DLD1 (cell line): ENCODE measurements around the gene HIPK3.
"Not testable (repeated sequence)": the region's sequence is repeated elsewhere in the genome, so short reads cannot be mapped to it uniquely, and the experiment has no call there.

Experiments used
- in situ Hi-C: cut with HindIII; loops from 2 replicates; pipeline ENCODE4 v1.10.0; 2017; ENCODE audit warnings: low sequenced_read_pairs

The HIPK3 gene

DNA sequence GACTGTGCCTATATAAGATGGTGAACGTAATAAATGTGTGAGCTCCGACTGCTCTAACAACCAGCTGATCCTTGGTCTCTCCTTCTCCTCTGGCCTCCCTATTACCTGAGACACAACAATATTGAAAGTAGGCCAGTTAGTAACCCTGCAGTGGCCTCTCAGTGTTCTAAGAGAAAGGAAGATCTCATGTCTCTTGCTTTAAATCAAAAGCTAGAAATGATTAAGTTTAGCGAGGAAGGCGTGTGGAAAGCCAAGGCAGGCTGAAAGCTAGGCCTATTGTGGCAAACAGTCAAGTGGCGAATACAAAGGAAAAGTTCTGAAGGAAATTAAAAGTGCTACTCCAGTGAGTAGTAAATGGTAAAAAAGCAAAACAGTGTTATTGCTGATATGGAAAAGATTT lies 39.5 kb downstream of the HIPK3 start:
- in situ Hi-C loops: no loop called here

- in situ Hi-C loops: no loop called here
These were observed 46.4 kb downstream of the HIPK3 start for GRCh38 chr11:33303541-33303940.

- in situ Hi-C loops: not testable (repeated sequence)
These were observed 49.6 kb downstream of the HIPK3 start for GRCh38 chr11:33306821-33307220.

- in situ Hi-C loops: no loop called here
These were observed 50.8 kb downstream of the HIPK3 start for GRCh38 chr11:33307984-33308383.

DNA sequence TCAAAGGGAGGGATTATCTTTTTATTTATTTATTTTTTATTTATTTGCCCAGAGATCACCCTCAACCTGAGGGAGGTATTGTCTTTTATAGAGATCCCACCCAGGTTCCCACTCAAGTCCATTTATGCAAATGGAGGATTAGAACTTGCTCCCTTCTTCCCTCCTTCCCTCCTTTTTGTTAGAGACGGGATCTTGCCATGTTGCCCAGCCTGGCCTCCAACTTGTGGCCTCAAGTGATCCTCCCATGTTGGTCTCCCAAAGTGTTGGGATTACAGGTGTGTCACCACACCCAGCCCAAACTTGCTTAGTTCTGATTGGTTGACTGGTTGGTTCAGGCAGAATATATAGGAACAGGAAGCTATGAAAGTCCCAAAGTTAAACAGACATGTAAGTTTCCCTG lies 51.9 kb downstream of the HIPK3 start:
- in situ Hi-C loops: no loop called here

DNA sequence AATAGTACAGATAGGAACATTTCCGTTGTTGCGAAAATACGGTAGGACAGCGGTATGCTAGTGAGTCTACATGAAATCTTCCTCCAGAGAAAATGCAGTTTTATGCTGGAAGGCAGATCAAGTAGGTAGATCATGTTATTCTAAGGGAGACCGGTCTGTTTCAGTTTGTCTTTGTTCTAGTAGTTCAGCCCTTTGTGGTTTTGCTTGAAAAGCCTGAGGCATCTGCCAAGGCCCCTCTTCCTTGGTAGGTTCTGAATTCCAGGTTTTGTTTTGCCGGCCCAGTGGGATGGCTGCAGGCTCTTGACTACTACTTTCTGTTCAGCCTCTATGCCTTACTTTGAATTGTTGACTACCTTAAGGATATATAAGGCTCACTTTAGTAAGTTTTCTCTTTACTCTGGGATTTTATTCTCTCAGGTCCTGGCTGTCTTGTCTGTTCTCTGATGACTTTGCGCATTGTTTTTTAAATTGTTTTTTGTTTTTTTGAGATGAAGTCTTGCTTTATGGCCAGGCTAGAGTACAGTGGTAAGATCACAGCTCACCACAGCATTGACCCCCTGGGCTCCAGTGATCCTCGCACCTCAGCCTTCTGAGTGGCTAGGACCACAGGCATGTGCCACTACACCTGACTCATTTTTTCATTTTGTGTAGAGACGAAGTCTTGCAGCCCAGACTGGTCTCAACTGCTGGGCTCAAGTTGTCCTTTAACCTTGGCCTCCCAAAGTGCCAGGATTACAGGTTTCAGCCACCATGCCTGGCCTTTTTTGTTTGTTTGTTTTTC lies 53.7 kb downstream of the HIPK3 start:
- in situ Hi-C loops: no loop called here

- in situ Hi-C loops: no loop called here
These were observed 54.5 kb downstream of the HIPK3 start for GRCh38 chr11:33311680-33312079.

- in situ Hi-C loops: no loop called here
These were observed 58.6 kb downstream of the HIPK3 start for GRCh38 chr11:33315822-33316221.

GRCh38 chr11:33317662-33318061 lies 60.5 kb downstream of the HIPK3 start:
- in situ Hi-C loops: no loop called here

GRCh38 chr11:33320016-33320813 lies 63.0 kb downstream of the HIPK3 start:
- in situ Hi-C loops: no loop called here

GRCh38 chr11:33320814-33321330 lies 63.7 kb downstream of the HIPK3 start:
- in situ Hi-C loops: no loop called here

DNA sequence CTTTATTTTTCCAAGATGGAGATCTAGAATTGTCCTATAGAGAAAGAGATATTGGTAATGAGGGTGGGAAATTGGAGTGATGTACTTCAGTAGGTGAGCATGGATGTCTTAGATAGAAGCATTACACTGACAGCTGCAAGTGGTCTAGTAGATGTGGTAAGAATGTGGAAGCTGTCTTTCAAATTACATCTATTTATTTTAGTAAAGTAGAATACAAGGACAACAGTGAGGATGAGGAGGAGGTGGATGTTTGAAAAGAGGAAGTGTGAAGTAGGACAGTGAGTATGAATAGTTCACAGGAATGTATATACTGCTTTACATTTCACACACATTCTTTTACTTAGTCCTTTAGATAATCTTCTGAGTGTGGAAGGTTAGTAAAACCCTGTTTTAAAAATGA lies 64.2 kb downstream of the HIPK3 start:
- in situ Hi-C loops: no loop called here

- in situ Hi-C loops: no loop called here
These were observed 66.2 kb downstream of the HIPK3 start for GRCh38 chr11:33323421-33323820.

GRCh38 chr11:33324302-33324985 lies 67.3 kb downstream of the HIPK3 start:
- in situ Hi-C loops: no loop called here

GRCh38 chr11:33325451-33325850 lies 68.3 kb downstream of the HIPK3 start:
- in situ Hi-C loops: no loop called here

DNA sequence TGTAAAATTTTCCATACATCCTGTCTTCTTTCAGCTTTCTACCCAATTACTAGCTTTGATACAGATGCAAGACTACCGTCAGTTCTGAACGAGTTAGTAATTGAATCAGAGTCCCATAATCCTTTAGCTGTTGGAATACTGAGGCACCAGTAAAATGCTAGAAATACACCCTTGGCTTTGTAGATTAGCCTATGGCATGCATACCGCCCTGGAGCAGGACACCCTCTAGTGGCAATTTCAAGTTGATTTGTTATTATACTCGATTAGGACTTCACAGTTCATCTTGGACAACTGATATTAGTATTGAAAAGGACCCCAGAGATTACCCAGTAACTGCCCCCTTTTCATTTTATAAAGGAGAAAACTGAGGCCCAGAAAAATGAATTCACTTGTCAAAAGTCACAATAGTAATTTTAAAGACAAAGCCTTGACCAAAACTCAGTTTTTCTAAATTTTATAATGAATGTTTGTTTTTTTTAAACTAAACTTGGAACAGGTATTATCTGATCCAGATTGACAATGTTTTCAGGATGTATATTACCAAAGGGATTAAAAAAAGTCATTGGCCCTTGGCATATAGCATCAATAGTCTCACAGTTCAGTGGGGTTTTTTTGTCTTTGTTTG lies 72.6 kb downstream of the HIPK3 start:
- in situ Hi-C loops: no loop called here

DNA sequence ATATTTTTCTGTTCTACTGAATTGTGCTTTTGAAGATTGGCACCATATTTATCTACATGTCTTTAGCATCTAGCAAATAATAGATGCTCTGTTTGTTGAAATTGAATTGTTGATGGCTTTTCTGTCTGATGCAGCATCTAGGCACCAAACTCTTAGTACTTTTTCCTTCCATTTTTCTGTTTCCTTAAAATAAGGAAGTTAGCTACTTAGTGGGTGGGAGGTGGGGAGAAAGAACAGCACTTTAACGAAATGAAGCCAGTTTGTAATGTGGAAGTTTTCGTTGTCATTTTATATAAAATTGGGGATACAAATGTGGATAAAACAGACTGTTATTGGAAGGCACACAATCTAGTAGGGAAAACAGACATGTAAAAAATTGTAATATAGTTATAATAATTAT lies 76.6 kb downstream of the HIPK3 start:
- in situ Hi-C loops: no loop called here

DNA sequence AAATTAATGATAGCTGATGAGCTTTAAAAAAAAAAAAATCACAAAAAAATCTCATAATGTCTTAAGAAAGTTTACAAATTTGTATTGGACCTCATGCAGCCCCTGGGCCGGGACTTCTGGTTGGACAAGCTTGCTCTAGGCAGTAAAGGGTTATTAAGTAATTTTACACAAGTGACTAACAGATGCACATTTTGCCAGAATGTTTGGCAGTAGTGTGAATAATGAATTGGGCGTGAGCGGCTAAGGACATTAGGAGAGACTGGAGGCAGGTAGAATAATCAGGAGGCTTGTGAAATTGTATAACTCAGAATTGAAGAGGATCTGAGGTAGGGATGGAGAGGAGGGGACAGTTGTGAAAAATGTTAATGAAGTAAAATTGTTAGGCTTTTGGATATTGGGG lies 77.4 kb downstream of the HIPK3 start:
- in situ Hi-C loops: no loop called here

DNA sequence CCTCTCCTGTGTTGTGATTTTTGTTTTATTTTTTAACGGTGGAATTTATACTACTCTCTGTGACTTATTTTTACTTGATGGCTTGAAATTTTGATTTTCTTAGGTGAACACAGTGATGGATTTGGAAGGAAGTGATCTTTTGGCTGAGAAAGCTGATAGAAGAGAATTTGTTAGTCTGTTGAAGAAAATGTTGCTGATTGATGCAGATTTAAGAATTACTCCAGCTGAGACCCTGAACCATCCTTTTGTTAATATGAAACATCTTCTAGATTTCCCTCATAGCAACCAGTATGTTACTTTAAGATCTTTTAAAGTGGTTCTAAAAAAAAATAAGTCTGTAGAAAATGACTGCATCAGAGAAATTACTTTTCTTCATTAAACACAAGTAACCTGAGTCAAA lies 82.1 kb downstream of the HIPK3 start:
- in situ Hi-C loops: no loop called here

DNA sequence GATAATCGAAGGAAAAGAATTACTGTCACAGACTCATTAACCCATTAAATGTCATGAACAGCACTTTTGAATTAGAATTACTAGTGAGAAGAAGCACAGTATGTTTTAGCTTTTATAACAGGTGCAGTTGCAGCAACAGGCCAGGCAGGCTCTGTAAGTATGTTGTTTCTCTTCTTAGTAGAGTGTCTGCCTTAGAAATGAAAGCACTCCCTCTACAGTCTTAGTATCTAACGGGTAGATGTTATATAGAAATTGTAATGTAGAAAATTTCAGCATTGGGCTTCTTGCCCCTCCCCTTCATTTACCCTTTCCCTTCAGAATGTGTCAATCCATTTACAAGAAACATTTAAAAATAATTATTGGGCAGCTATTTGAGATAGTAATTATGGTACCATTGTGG lies 87.4 kb downstream of the HIPK3 start:
- in situ Hi-C loops: no loop called here

DNA sequence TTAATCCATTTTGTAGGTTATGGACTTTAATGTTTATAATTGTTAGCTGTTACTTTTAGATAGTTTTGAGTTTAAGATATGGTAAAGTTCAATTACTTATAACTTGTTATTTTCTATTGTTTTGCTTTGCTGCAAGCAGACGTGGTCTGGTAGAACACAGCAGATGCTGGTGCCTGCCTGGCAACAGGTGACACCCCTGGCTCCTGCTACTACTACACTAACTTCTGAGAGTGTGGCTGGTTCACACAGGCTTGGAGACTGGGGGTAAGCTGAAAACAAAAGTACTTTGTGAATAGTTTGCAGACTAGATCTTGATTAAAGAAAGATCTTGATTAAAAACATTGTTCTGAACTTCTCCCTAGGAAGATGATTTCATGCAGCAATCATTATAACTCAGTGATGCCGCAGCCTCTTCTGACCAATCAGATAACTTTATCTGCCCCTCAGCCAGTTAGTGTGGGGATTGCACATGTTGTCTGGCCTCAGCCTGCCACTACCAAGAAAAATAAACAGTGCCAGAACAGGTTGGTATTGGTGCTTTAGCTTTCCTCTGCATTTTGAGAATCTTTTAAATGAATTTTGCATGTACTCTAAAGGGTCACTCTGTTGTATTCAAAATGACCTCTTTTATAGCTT lies 90.4 kb downstream of the HIPK3 start:
- in situ Hi-C loops: no loop called here
